HG03521 (cell line): ENCODE results near the gene KRTAP4-4.
"Not testable (repeated sequence)": the region's sequence is repeated elsewhere in the genome, so short reads cannot be mapped to it uniquely, and the experiment has no call there.

ENCODE experiments used
- ATAC-seq: cut with Tn5 transposase; IDR thresholded peaks from one replicate; pipeline ENCODE4 v1.9.1; 2021; ENCODE audit warnings: mild to moderate bottlenecking, moderate library complexity; ENCODE audit not compliant: unreplicated experiment

The KRTAP4-4 gene

DNA sequence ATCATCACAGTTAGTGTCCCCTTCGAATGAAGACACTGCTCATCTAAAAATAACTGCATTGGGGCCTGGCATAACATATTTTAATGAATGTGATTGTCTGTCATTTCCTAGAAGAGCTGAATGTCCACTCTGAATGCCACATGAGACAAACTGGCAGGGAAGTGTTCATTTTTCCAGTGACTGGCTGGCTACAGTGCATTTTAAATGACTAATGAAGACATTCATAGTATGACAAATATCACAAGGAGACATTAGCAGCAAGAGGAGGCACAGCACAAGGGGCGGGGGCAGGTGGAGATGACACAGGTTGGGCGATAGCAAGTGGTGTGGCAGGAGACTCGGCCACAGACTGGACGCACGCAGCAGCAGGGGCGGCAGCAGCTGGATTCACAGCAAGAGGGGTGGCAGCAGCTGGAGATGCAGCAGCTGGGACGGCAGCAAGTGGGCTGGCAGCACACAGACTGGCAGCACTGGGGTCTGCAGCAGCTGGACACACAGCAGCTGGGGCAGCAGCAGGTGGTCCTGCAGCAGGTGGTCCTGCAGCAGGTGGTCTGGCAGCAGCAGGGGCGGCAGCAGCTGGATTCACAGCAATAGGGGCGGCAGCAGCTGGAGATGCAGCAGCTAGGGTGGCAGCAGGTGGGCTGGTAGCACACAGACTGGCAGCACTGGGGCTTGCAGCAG is 11.4 kb downstream of the KRTAP4-4 start:
- not testable (repeated sequence) for ATAC-seq

- ATAC-seq = no peak
Observed at GRCh38 chr17:41147531-41148204, 12.9 kb downstream of the KRTAP4-4 start.

DNA sequence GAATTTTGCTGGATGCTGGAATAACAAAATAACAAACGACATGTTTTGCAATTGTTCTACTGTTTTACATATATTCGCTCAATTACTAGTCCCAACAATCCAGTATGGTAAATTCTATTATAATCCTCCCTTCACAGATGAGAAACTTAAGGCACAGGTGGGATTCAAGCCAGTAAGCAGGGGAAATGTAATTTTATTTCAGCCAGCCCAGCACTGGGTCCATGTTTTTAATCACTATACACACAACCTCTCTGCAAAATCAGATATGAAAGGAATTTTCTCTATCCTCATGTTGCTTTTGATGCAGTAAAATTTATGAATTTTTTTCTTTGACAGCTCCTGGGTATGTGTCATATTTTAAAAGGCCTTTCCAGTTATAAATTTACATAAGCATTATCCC is 15.3 kb downstream of the KRTAP4-4 start:
- no peak for ATAC-seq

DNA sequence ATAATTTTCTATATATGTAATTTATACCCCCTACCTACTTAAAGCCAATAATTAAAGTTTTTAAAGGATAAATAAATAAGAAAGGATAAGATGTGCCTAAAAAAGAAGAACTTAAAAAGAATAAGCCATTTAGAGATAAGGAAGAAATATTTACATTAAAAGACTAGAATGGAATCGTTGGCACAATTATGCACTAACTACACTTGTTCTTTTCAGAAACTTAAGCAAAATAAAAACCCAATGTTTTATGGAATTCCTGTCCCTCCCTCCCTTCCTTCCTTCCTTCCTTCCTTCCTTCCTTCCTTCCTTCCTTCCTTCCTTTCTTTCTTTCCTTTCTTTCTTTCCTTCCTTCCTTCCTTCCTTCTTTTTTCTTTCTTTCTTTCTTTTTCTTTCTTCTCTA is 15.7 kb downstream of the KRTAP4-4 start:
- ATAC-seq = no peak

GRCh38 chr17:41141361-41141760 is 19.2 kb downstream of the KRTAP4-4 start:
- ATAC-seq = no peak

- no peak for ATAC-seq
Observed at GRCh38 chr17:41140360-41141131, 20.0 kb downstream of the KRTAP4-4 start, which contains the start of gene KRTAP4-6. Gene KRTAP4-6 (minus strand): TSS chr17:41140544. CDS start chr17:41140487, 57 bp downstream.

DNA sequence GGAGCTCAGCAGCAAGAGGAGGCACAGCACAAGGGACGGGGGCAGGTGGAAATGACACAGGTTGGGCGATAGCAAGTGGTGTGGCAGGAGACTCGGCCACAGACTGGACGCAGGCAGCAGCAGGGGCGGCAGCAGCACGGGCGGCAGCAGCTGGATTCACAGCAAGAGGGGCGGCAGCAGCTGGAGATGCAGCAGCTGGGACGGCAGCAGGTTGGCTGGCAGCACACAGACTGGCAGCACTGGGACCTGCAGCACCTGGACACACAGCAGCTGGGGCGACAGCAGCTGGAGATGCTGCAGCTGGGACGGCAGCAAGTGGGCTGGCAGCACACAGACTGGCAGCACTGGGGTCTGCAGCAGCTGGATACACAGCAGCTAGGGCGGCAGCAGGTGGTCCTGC is 20.7 kb downstream of the KRTAP4-4 start:
- not testable (repeated sequence) for ATAC-seq

DNA sequence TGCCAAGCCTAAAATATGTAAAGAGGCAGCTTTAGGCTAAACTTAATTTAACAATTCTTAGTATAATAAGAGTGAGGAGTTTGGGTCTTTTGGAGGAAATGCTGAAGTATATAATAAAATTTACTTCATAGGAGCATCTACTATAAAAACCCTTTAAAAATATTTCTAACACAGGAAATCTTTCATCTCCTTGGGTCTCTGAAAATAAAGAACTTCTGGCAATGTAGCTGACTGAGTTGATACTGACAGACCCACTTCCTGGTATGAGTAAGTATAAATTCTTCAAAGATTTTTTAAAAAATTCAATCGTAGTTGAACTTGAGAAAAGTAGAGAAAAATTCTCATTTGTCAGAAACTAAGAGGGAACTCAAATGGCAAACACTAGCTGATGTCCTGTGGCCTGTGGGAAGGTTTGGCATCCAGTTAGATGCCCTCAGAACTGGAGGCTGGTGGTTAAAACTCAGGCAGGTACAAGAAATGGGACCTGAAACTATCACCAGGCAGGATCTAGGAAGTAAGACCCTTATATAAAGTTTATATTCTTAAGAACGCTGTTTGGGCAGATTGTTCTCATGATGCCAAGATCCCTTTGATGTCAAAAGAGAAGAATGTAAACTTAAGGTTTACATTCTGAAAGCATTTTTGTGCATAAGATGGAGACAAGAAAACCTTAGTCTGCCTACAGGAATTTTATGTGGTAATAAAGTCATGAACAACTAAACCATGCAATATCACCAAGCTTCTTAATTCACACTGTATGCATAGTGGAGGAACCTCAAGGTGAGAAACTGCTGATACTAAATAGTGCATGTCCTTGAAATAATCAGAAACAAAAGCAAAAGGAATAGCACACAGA is 26.4 kb downstream of the KRTAP4-4 start:
- no peak for ATAC-seq

GRCh38 chr17:41131979-41132378 is 28.6 kb downstream of the KRTAP4-4 start:
- no peak for ATAC-seq

- no peak for ATAC-seq
Observed at GRCh38 chr17:41127371-41127770, 33.2 kb downstream of the KRTAP4-4 start.

DNA sequence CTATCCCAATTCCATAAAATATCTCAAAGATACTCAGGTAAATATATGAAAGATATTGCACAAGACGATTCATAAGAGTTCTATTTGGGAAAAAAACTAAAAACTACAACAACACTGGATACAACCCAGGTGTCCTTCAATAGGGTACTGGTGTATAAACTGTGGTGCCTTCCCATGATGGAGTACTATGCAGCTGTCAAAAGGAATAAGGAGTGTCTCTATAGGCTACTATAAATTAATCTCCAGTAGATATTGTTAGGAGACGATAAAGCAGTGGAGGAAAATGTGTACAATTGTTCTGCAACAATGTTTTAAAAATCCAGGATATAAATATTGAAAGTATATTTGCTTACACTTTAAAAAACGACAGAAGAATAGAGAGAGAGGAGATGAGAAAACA is 34.1 kb downstream of the KRTAP4-4 start:
- no peak for ATAC-seq

- no peak for ATAC-seq
Observed at GRCh38 chr17:41125064-41125463, 35.5 kb downstream of the KRTAP4-4 start.

DNA sequence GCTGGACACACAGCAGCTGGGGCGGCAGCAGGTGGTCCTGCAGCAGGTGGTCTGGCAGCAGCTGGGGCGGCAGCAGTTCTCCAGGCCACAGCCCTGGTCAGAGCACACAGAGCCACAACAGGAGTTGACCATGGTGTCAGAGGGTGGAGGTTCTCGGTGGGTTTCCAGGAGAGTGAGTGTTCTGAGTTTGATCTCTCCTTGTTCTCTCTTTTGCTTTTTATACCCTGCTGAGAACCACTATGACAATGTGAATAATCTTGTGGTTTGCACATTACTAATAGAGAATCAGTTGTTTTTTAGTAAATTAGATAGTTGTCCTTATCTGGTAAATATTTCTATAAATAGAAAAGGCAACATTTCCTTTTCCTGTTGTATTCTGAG is 36.6 kb downstream of the KRTAP4-4 start, which contains the start of gene KRTAP4-12:
Gene KRTAP4-12 (minus strand): TSS at position 192 of the 381 bp plus-strand sequence. CDS start 60 bp downstream, at position 132.
- not testable (repeated sequence) for ATAC-seq

- ATAC-seq = not testable (repeated sequence)
Observed at GRCh38 chr17:41123292-41123990, 37.1 kb downstream of the KRTAP4-4 start.

GRCh38 chr17:41121742-41122141 is 38.8 kb downstream of the KRTAP4-4 start:
- no peak for ATAC-seq

DNA sequence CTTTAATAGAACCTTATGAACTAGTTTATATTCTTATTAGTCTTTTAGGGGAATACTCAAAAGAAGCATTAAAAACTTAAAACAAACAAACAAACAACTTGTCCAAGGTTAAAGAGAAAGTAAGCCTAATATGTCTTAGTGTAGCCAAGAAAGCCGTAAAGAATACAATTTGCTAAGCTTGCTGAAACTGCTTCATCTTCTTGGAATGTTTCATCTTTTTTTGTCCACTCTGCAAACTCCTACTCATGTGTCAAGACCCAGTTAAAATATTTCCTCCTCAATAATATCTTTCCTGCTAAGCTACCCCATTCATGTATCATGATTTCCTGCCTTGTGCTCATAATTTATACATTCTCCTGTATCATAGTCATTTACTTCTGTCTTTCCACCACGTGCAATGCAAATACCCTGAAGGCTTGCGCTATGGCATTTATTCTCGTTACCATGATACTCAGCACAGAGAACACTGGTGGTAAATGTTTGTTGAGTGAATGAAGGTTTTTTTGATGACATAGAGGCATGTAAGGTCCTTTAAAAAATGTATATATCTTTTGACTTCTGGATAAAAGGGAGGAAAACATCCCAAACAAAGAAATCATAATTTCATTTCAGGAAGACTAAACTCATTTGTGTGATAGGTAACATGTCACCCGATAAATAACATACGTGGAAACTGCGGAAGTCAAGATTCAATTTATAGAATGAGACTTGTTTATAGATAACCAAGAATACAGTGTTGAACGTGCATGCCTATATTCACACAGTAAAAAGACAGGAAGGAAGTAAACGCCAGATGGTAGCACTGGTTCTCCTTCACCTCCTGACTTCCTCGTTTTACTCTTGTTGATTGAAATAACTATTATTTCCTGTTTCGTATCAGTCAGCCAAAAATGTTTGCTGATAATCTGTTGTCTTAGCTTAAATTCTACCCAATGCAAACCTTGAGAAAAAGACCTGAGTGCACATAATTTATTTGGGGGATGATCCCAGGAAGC is 40.6 kb downstream of the KRTAP4-4 start:
- ATAC-seq = not testable (repeated sequence)

DNA sequence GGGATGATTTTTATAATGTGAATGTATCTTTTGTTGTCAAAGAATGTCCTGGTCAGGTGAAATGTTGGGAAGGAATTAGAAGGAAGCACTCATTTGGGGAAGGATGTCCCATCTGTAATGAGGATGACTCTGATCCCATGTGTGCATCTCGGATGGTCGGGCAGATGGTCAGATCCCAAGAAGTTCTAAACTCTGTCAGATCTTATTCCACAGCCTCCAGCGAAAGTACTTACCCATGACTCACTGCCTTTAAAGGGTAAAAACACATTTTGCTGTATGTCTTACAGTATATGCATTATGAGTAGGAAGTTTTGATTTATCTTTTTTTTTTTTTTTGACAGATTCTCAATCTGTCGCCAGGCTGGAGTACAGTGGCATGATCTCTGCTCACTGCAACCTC is 41.8 kb downstream of the KRTAP4-4 start:
- ATAC-seq = no peak

GRCh38 chr17:41117846-41118386 is 42.6 kb downstream of the KRTAP4-4 start, which contains the start of gene KRTAP4-11:
Gene KRTAP4-11 (minus strand): TSS chr17:41118373. CDS start chr17:41118315, 58 bp downstream.
- not testable (repeated sequence) for ATAC-seq
